ENCODE results near the gene PPT2.

- no peak for TF ChIP-seq CTCF (IDR thresholded peaks at IDR 0.05; ENCODE audit: control extremely low read depth in 1 of 3, insufficient read depth in 1 of 3, low read depth in 1 of 3, low read length in 3 of 3)
- no peak for TF ChIP-seq EZH2 (IDR thresholded peaks at IDR 0.05; ENCODE audit: low read depth, low read length, severe bottlenecking)
- TF ChIP-seq USF2 (IDR thresholded peaks at IDR 0.05; ENCODE audit: low read length): no peak
- no peak for TF ChIP-seq MAFK (IDR thresholded peaks at IDR 0.05; ENCODE audit: low read depth, low read length)
- no peak for TF ChIP-seq SIX5 (IDR thresholded peaks at IDR 0.05; ENCODE audit: low read depth, low read length)
- TF ChIP-seq GTF2F1 (IDR thresholded peaks at IDR 0.05; ENCODE audit: borderline replicate concordance, low read depth, low read length): no peak
- no peak for TF ChIP-seq RAD21 (IDR thresholded peaks at IDR 0.05 in 1 of 2, conservative IDR thresholded peaks at IDR 0.05 in 1 of 2; ENCODE audit: low read depth in 2 of 2, low read length in 2 of 2)
- no peak for TF ChIP-seq CEBPB (IDR thresholded peaks at IDR 0.05; ENCODE audit: low read depth, low read length)
- no peak for TF ChIP-seq MAX (IDR thresholded peaks at IDR 0.05)
- TF ChIP-seq BACH1 (IDR thresholded peaks at IDR 0.05; ENCODE audit: low read length): no peak
- no peak for TF ChIP-seq RBBP5 (IDR thresholded peaks at IDR 0.05; ENCODE audit: borderline replicate concordance, low read depth, low read length)
- no peak for TF ChIP-seq ZNF274 (IDR thresholded peaks at IDR 0.05; ENCODE audit: borderline replicate concordance, extremely low read depth, low read length)
- TF ChIP-seq RFX5 (IDR thresholded peaks at IDR 0.05; ENCODE audit: borderline replicate concordance, low read depth, low read length): no peak
Observed at GRCh38 chr6:32167761-32168262, 13.9 kb downstream of the PPT2 start.

Data from H1 (cell line).